Tibial artery (tissue), 4 donors: ENCODE results near the gene GPD1.
"Not testable (repeated sequence)": the region's sequence is repeated elsewhere in the genome, so short reads cannot be mapped to it uniquely, and the experiment has no call there.

Experiments used
- DNase-seq, 2 donors: peaks; one replicate each; pipeline ENCODE4 v3.0.0-alpha.2; 2019
- H3K27ac ChIP-seq, 2 donors: fragments of 200-600 bp; sonication (generic) in 1 of 2; 1 replicate in 1 of 2; 2 replicates in 1 of 2; pipeline ENCODE4 v1.5.1; 2018 to 2019; ENCODE audit warnings: mild to moderate bottlenecking in 1 of 2
- H3K27me3 ChIP-seq, 2 donors: fragments of 200-600 bp; sonication (generic) in 1 of 2; one replicate each; pipeline versions ENCODE4 v1.5.1 to v1.6.0; 2016 to 2019
- H3K36me3 ChIP-seq, 3 donors: fragments of 200-600 bp; sonication (generic) in 2 of 3; one replicate each; pipeline ENCODE4 v1.5.1; 2016 to 2019; ENCODE audit warnings: mild to moderate bottlenecking in 2 of 3
- H3K4me1 ChIP-seq, 4 donors: fragments of 200-600 bp; sonication (generic) in 2 of 4; 1 replicate in 3 of 4; 2 replicates in 1 of 4; pipeline ENCODE4 v1.5.1; 2016 to 2019
- H3K4me3 ChIP-seq, 2 donors: fragments of 200-600 bp; sonication (generic) in 1 of 2; 1 replicate in 1 of 2; 2 replicates in 1 of 2; pipeline ENCODE4 v1.5.1; 2018 to 2019; ENCODE audit warnings: mild to moderate bottlenecking in 2 of 2
- H3K9me3 ChIP-seq, 3 donors: fragments of 200-600 bp; sonication (generic) in 1 of 3; one replicate each; pipeline ENCODE4 v1.5.1; 2016 to 2019
- CTCF ChIP-seq, 2 experiments: fragments of 200-600 bp in 1 of 2; fragments of 450-650 bp in 1 of 2; IDR thresholded peaks; one replicate each; pipeline ENCODE4 v1.5.1; 2017 to 2019; ENCODE audit warnings: antibody characterized with exemption in 2 of 2, mild to moderate bottlenecking in 1 of 2, moderate library complexity in 1 of 2
- intact Hi-C: fragments of 100-400 bp; cut with DNase I; formaldehyde crosslinking; loops from one replicate; pipeline ENCODE4 v1.15.0; 2023; ENCODE audit warnings: low total_unique reads

The GPD1 gene

GRCh38 chr12:50129290-50129689, 25.5 kb downstream of the GPD1 start:
- Histone ChIP-seq H3K27me3 (no peaks in the 10 kb centered on the region), H3K9me3 (no peaks in the 10 kb centered on the region), H3K27ac (no peak overlapping the region), H3K4me3 (no peak overlapping the region), H3K36me3 (peaks cover 26 to 68% (median 50%) of the 10 kb centered on the region in 3 donors), H3K4me1 (peaks cover 0 to 19% (median 1%) of the 10 kb centered on the region in 4 donors)
- TF ChIP-seq CTCF (IDR thresholded peaks at IDR 0.05): no peak
- intact Hi-C loops: no loop called here
- DNase-seq: no peak

GRCh38 chr12:50132505-50133135, 28.8 kb downstream of the GPD1 start:
- no peaks in the 10 kb centered on the region for H3K9me3 ChIP-seq
- TF ChIP-seq CTCF (IDR thresholded peaks at IDR 0.05): peak; percentile 32 to 55
- H3K4me1 ChIP-seq: peaks cover 0 to 36% (median 3%) of the 10 kb centered on the region in 4 donors
- peaks cover 35 to 87% (median 55%) of the 10 kb centered on the region in 3 donors for H3K36me3 ChIP-seq
- intact Hi-C loops: no loop called here
- H3K27ac ChIP-seq: peak overlapping the region in 1 of 2 donors; percentile 51
- no peak overlapping the region for H3K4me3 ChIP-seq
- DNase-seq: no peak
- H3K27me3 ChIP-seq: no peaks in the 10 kb centered on the region

GRCh38 chr12:50142993-50143392, 39.2 kb downstream of the GPD1 start:
- no peak overlapping the region for H3K27ac ChIP-seq
- TF ChIP-seq CTCF (IDR thresholded peaks at IDR 0.05): no peak
- peaks cover 0 to 9% (median 4%) of the 10 kb centered on the region in 4 donors for H3K4me1 ChIP-seq
- H3K27me3 ChIP-seq: no peaks in the 10 kb centered on the region
- peaks cover 15 to 41% (median 34%) of the 10 kb centered on the region in 3 donors for H3K36me3 ChIP-seq
- no peak overlapping the region for H3K4me3 ChIP-seq
- no peak for DNase-seq
- intact Hi-C loops: no loop called here
- no peaks in the 10 kb centered on the region for H3K9me3 ChIP-seq

- intact Hi-C loops: no loop called here
- Histone ChIP-seq H3K9me3 (no peaks in the 10 kb centered on the region), H3K27ac (no peak overlapping the region), H3K4me1 (peaks cover 0 to 14% (median 5%) of the 10 kb centered on the region in 4 donors), H3K27me3 (no peaks in the 10 kb centered on the region), H3K36me3 (peaks cover 13 to 29% (median 16%) of the 10 kb centered on the region in 3 donors), H3K4me3 (no peak overlapping the region)
- no peak for TF ChIP-seq CTCF (IDR thresholded peaks at IDR 0.05)
- DNase-seq: no peak
These were observed 41.6 kb downstream of the GPD1 start for GRCh38 chr12:50145439-50145838.

- H3K27me3 ChIP-seq: no peaks in the 10 kb centered on the region
- H3K36me3 ChIP-seq: peaks cover 0 to 14% (median 7%) of the 10 kb centered on the region in 3 donors
- H3K27ac ChIP-seq: no peak overlapping the region
- intact Hi-C loops: no loop called here
- H3K4me1 ChIP-seq: peaks cover 0 to 14% (median 5%) of the 10 kb centered on the region in 4 donors
- DNase-seq: no peak
- H3K4me3 ChIP-seq: no peak overlapping the region
- no peaks in the 10 kb centered on the region for H3K9me3 ChIP-seq
- no peak for TF ChIP-seq CTCF (IDR thresholded peaks at IDR 0.05)
These were observed 43.5 kb downstream of the GPD1 start for GRCh38 chr12:50147281-50147680.

- not testable (repeated sequence) for DNase-seq, H3K9me3 ChIP-seq
These were observed 44.2 kb downstream of the GPD1 start for GRCh38 chr12:50148011-50148410.

More at GRCh38 chr12:50148011-50148410, 44.2 kb downstream of the GPD1 start:
- intact Hi-C loops, H3K36me3 ChIP-seq, H3K4me3 ChIP-seq, H3K27ac ChIP-seq, H3K27me3 ChIP-seq: not testable (repeated sequence)
- peaks cover 0 to 14% (median 5%) of the 10 kb centered on the region in 4 donors for H3K4me1 ChIP-seq
